ENCODE data around the gene RYR2.

DNA sequence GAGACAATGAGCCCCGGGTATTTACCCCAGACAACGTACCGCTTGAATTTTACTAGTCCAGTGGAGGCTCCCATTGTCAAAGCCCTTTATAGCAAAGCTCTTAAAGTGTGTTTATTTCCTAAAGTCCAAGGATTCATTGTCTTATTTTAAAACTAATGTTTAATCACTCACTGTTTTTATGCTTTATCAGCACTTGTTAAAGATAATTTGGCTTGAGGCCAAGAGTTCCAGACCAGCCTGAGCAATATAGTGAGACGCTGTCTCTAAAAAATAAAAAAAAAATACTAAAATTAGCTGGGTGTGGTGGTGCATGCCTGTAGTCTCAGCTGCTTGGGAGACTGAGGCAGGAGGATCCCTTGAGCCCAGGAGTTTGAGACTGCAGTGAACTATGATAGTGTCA, 202.8 kb downstream of the RYR2 start:
- TF ChIP-seq CTCF (IDR thresholded peaks at IDR 0.05) = no peak
- no peak for TF ChIP-seq POLR2A (IDR thresholded peaks at IDR 0.05)
